GM18868 (cell line): ENCODE measurements around the gene TMEM207.

ENCODE experiments used
- ATAC-seq: cut with Tn5 transposase; IDR thresholded peaks from one replicate; pipeline ENCODE4 v1.9.1; 2021; ENCODE audit warnings: mild to moderate bottlenecking, moderate library complexity; ENCODE audit not compliant: unreplicated experiment

The TMEM207 gene

GRCh38 chr3:190444576-190445145 is 5.0 kb downstream of the TMEM207 start:
- no peak for ATAC-seq

- ATAC-seq = no peak
Observed at GRCh38 chr3:190444006-190444405, 5.7 kb downstream of the TMEM207 start.

- ATAC-seq = no peak
Observed at GRCh38 chr3:190443257-190443656, 6.4 kb downstream of the TMEM207 start.

- no peak for ATAC-seq
Observed at GRCh38 chr3:190442240-190442639, 7.5 kb downstream of the TMEM207 start.

GRCh38 chr3:190436331-190436730 is 13.4 kb downstream of the TMEM207 start:
- ATAC-seq = no peak

GRCh38 chr3:190435618-190436017 is 14.1 kb downstream of the TMEM207 start:
- ATAC-seq = no peak

- ATAC-seq = no peak
Observed at GRCh38 chr3:190433626-190434025, 16.1 kb downstream of the TMEM207 start.

GRCh38 chr3:190432216-190432615 is 17.5 kb downstream of the TMEM207 start:
- ATAC-seq = no peak

- no peak for ATAC-seq
Observed at GRCh38 chr3:190430906-190431305, 18.8 kb downstream of the TMEM207 start.

- no peak for ATAC-seq
Observed at GRCh38 chr3:190429681-190430080, 20.0 kb downstream of the TMEM207 start.

GRCh38 chr3:190426806-190427507 is 22.7 kb downstream of the TMEM207 start:
- no peak for ATAC-seq

- no peak for ATAC-seq
Observed at GRCh38 chr3:190425833-190426232, 23.9 kb downstream of the TMEM207 start.

- peak; percentile 80 for ATAC-seq
Observed at GRCh38 chr3:190424478-190425439, 24.9 kb downstream of the TMEM207 start.

- ATAC-seq = peak; percentile 21
Observed at GRCh38 chr3:190424108-190424477, 25.6 kb downstream of the TMEM207 start.

GRCh38 chr3:190414297-190414696 is 35.4 kb downstream of the TMEM207 start:
- ATAC-seq = no peak

GRCh38 chr3:190404715-190405114 is 45.0 kb downstream of the TMEM207 start:
- ATAC-seq = no peak

- no peak for ATAC-seq
Observed at GRCh38 chr3:190401963-190402362, 47.7 kb downstream of the TMEM207 start.

- no peak for ATAC-seq
Observed at GRCh38 chr3:190399677-190400076, 50.0 kb downstream of the TMEM207 start.

GRCh38 chr3:190397889-190398288 is 51.8 kb downstream of the TMEM207 start:
- ATAC-seq = no peak

GRCh38 chr3:190396001-190396400 is 53.7 kb downstream of the TMEM207 start:
- no peak for ATAC-seq

GRCh38 chr3:190388703-190389102 is 61.0 kb downstream of the TMEM207 start:
- ATAC-seq = no peak
